HL-60 (cell line): ENCODE data around the gene VTI1A.

Source experiments
- POLR2AphosphoS5 ChIP-seq: IDR thresholded peaks from 2 replicates; pipeline ENCODE4 v1.6.1; 2012; ENCODE audit warnings: low read depth
- TF ChIP-seq, protein P1 (sequence below): IDR thresholded peaks from one replicate; pipeline ENCODE4 v1.5.1; 2011; ENCODE audit warnings: low read length, control low read depth, inconsistent platforms; ENCODE audit not compliant: insufficient read depth
- TF ChIP-seq, protein P2 (sequence below): IDR thresholded peaks from 2 replicates; pipeline ENCODE4 v1.6.1; 2012; ENCODE audit warnings: low read depth; ENCODE audit not compliant: insufficient replicate concordance

DNA sequence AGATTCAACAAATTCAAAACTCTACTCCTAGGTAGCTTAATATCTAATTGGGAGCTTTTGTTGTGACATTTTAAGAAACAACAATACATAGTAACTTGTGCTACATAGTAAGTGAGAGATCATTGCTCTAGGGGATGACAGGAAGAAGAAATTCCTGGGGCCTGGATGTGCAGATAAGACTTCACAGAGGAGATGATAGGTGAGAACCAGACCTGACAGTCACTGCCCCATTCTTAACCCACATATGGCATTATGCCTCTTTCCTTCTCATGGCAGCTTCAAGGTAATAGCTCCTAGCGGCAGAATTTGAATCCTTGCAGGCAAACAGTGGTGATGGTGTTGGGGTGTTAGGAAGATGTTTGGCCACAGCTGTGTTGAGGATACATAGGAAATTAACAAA is 233.6 kb downstream of the VTI1A start:
- TF ChIP-seq POLR2AphosphoS5: no peak
- TF ChIP-seq, protein P1, sequence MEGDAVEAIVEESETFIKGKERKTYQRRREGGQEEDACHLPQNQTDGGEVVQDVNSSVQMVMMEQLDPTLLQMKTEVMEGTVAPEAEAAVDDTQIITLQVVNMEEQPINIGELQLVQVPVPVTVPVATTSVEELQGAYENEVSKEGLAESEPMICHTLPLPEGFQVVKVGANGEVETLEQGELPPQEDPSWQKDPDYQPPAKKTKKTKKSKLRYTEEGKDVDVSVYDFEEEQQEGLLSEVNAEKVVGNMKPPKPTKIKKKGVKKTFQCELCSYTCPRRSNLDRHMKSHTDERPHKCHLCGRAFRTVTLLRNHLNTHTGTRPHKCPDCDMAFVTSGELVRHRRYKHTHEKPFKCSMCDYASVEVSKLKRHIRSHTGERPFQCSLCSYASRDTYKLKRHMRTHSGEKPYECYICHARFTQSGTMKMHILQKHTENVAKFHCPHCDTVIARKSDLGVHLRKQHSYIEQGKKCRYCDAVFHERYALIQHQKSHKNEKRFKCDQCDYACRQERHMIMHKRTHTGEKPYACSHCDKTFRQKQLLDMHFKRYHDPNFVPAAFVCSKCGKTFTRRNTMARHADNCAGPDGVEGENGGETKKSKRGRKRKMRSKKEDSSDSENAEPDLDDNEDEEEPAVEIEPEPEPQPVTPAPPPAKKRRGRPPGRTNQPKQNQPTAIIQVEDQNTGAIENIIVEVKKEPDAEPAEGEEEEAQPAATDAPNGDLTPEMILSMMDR: no peak
- TF ChIP-seq, protein P2, sequence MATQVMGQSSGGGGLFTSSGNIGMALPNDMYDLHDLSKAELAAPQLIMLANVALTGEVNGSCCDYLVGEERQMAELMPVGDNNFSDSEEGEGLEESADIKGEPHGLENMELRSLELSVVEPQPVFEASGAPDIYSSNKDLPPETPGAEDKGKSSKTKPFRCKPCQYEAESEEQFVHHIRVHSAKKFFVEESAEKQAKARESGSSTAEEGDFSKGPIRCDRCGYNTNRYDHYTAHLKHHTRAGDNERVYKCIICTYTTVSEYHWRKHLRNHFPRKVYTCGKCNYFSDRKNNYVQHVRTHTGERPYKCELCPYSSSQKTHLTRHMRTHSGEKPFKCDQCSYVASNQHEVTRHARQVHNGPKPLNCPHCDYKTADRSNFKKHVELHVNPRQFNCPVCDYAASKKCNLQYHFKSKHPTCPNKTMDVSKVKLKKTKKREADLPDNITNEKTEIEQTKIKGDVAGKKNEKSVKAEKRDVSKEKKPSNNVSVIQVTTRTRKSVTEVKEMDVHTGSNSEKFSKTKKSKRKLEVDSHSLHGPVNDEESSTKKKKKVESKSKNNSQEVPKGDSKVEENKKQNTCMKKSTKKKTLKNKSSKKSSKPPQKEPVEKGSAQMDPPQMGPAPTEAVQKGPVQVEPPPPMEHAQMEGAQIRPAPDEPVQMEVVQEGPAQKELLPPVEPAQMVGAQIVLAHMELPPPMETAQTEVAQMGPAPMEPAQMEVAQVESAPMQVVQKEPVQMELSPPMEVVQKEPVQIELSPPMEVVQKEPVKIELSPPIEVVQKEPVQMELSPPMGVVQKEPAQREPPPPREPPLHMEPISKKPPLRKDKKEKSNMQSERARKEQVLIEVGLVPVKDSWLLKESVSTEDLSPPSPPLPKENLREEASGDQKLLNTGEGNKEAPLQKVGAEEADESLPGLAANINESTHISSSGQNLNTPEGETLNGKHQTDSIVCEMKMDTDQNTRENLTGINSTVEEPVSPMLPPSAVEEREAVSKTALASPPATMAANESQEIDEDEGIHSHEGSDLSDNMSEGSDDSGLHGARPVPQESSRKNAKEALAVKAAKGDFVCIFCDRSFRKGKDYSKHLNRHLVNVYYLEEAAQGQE: no peak
